Measurements from ENCODE around the gene ANTXR1.

ANTXR1 gene

GRCh38 chr2:69034845-69035244 lies 21.9 kb downstream of the ANTXR1 start:
- no peak for DNase-seq

- no peak for DNase-seq
Measured at GRCh38 chr2:69036926-69037325, 23.9 kb downstream of the ANTXR1 start.

GRCh38 chr2:69041214-69041613 lies 28.2 kb downstream of the ANTXR1 start:
- DNase-seq: no peak

GRCh38 chr2:69043736-69044400 lies 30.9 kb downstream of the ANTXR1 start:
- no peak for DNase-seq

- no peak for DNase-seq
Measured at GRCh38 chr2:69046221-69046662, 33.3 kb downstream of the ANTXR1 start.

GRCh38 chr2:69047625-69048145 lies 34.7 kb downstream of the ANTXR1 start:
- no peak for DNase-seq

GRCh38 chr2:69050802-69051201 lies 37.8 kb downstream of the ANTXR1 start:
- DNase-seq: no peak

- no peak for DNase-seq
Measured at GRCh38 chr2:69053416-69053965, 40.5 kb downstream of the ANTXR1 start.

GRCh38 chr2:69054431-69054830 lies 41.5 kb downstream of the ANTXR1 start:
- DNase-seq: peak in 1 of 5 experiments; percentile 82

GRCh38 chr2:69055688-69056470 lies 42.9 kb downstream of the ANTXR1 start:
- DNase-seq: no peak

- DNase-seq: no peak
Measured at GRCh38 chr2:69057660-69058059, 44.7 kb downstream of the ANTXR1 start.

GRCh38 chr2:69059731-69060290 lies 46.8 kb downstream of the ANTXR1 start:
- DNase-seq: no peak

- no peak for DNase-seq
Measured at GRCh38 chr2:69060938-69061501, 48.0 kb downstream of the ANTXR1 start.

GRCh38 chr2:69061525-69061924 lies 48.5 kb downstream of the ANTXR1 start:
- no peak for DNase-seq

- DNase-seq: no peak
Measured at GRCh38 chr2:69062307-69062962, 49.5 kb downstream of the ANTXR1 start.

- no peak for DNase-seq
Measured at GRCh38 chr2:69065735-69066336, 52.9 kb downstream of the ANTXR1 start.

- DNase-seq: no peak
Measured at GRCh38 chr2:69067026-69067630, 54.1 kb downstream of the ANTXR1 start.

GRCh38 chr2:69067866-69068265 lies 54.9 kb downstream of the ANTXR1 start:
- DNase-seq: no peak

- DNase-seq: no peak
Measured at GRCh38 chr2:69070969-69071368, 58.0 kb downstream of the ANTXR1 start.

GRCh38 chr2:69073928-69074570 lies 61.1 kb downstream of the ANTXR1 start:
- DNase-seq: no peak

- DNase-seq: no peak
Measured at GRCh38 chr2:69074918-69075317, 61.9 kb downstream of the ANTXR1 start.
